Measurements from ENCODE around the gene EPN2. TPM values are rescaled to one million over a fixed set of nuclear protein-coding genes. Genes with fewer than 3 reads are reported as not detected.
"Not testable (repeated sequence)": the region's sequence is repeated elsewhere in the genome, so short reads cannot be mapped to it uniquely, and the experiment has no call there.

Gene EPN2
- 10 to 100 TPM; 48.7 to 57.7 (median 50.1) TPM for polyA plus RNA-seq (ENCODE audit: insufficient read length in 4 of 4)

- not testable (repeated sequence) for DNase-seq (ENCODE audit: low read depth in 4 of 4, low spot score in 3 of 4)
These were observed at the start of gene EPN2 for GRCh38 chr17:19237139-19237388. TSS of gene EPN2 (plus strand) at chr17:19237366. CDS start at chr17:19283120, 45,754 bp downstream.

- DNase-seq (ENCODE audit: low read depth in 4 of 4, low spot score in 3 of 4), result not testable (repeated sequence)
These were observed 49.0 kb upstream of the EPN2 start for GRCh38 chr17:19187883-19188869.

- DNase-seq (ENCODE audit: low read depth in 4 of 4, low spot score in 3 of 4), result not testable (repeated sequence)
These were observed 48.1 kb upstream of the EPN2 start for GRCh38 chr17:19188870-19189708.

GRCh38 chr17:19189781-19190405, 47.3 kb upstream of the EPN2 start:
- not testable (repeated sequence) for DNase-seq (ENCODE audit: low read depth in 4 of 4, low spot score in 3 of 4)

- DNase-seq (ENCODE audit: low read depth in 4 of 4, low spot score in 3 of 4), result not testable (repeated sequence)
These were observed 40.6 kb upstream of the EPN2 start for GRCh38 chr17:19196382-19197204.

GRCh38 chr17:19202448-19202847, 34.7 kb upstream of the EPN2 start:
- not testable (repeated sequence) for DNase-seq (ENCODE audit: low read depth in 4 of 4, low spot score in 3 of 4)

GRCh38 chr17:19203429-19203828, 33.7 kb upstream of the EPN2 start:
- not testable (repeated sequence) for DNase-seq (ENCODE audit: low read depth in 4 of 4, low spot score in 3 of 4)

- not testable (repeated sequence) for DNase-seq (ENCODE audit: low read depth in 4 of 4, low spot score in 3 of 4)
These were observed 21.9 kb upstream of the EPN2 start for GRCh38 chr17:19215074-19215860.

GRCh38 chr17:19216148-19216926, 20.8 kb upstream of the EPN2 start:
- DNase-seq (ENCODE audit: low read depth in 4 of 4, low spot score in 3 of 4), result not testable (repeated sequence)

GRCh38 chr17:19218914-19219313, 18.3 kb upstream of the EPN2 start:
- DNase-seq (ENCODE audit: low read depth in 4 of 4, low spot score in 3 of 4), result not testable (repeated sequence)

GRCh38 chr17:19219384-19219783, 17.8 kb upstream of the EPN2 start:
- DNase-seq (ENCODE audit: low read depth in 4 of 4, low spot score in 3 of 4), result not testable (repeated sequence)

GRCh38 chr17:19220195-19220594, 17.0 kb upstream of the EPN2 start:
- DNase-seq (ENCODE audit: low read depth in 4 of 4, low spot score in 3 of 4), result not testable (repeated sequence)

GRCh38 chr17:19226610-19227588, 10.3 kb upstream of the EPN2 start:
- DNase-seq (ENCODE audit: low read depth in 4 of 4, low spot score in 3 of 4), result not testable (repeated sequence)

GRCh38 chr17:19234676-19235075, 2.5 kb upstream of the EPN2 start:
- DNase-seq (ENCODE audit: low read depth in 4 of 4, low spot score in 3 of 4), result not testable (repeated sequence)

GRCh38 chr17:19236351-19237138, 621 bp upstream of the EPN2 start:
- DNase-seq (ENCODE audit: low read depth in 4 of 4, low spot score in 3 of 4), result not testable (repeated sequence)

- DNase-seq (ENCODE audit: low read depth in 4 of 4, low spot score in 3 of 4), result no peak
These were observed 412 bp downstream of the EPN2 start for GRCh38 chr17:19237389-19238166.

All from right renal pelvis (tissue), 4 donors.